Fibroblast of peridontal ligament (primary cell): ENCODE results near the gene LRCH1.

Experiments used
- DNase-seq: peaks from one replicate; pipeline ENCODE4 v3.0.0-alpha.2; 2010; ENCODE audit errors: extremely low read depth

The LRCH1 gene

GRCh38 chr13:46799139-46799538 lies 246.2 kb downstream of the LRCH1 start:
- DNase-seq = no peak

GRCh38 chr13:46801858-46802257 lies 248.9 kb downstream of the LRCH1 start:
- no peak for DNase-seq
